Midbrain (tissue), 1 donor: ENCODE data around the gene LHX1.

Source experiments
- DNase-seq: peaks from one replicate; lab custom pipeline; 2025; lab: John Stamatoyannopoulos, UW

LHX1 gene

GRCh38 chr17:36972186-36972700 is 35.0 kb downstream of the LHX1 start:
- DNase-seq = no peak

GRCh38 chr17:36972905-36973304 is 35.6 kb downstream of the LHX1 start:
- no peak for DNase-seq

GRCh38 chr17:36975922-36976515 is 38.7 kb downstream of the LHX1 start:
- no peak for DNase-seq

- DNase-seq = no peak
Measured at GRCh38 chr17:36977066-36977465, 39.8 kb downstream of the LHX1 start.

GRCh38 chr17:36977568-36977967 is 40.3 kb downstream of the LHX1 start:
- DNase-seq = no peak

GRCh38 chr17:36978810-36979564 is 41.7 kb downstream of the LHX1 start:
- DNase-seq = no peak

GRCh38 chr17:36979565-36979941 is 42.3 kb downstream of the LHX1 start:
- DNase-seq = no peak

- no peak for DNase-seq
Measured at GRCh38 chr17:36980280-36980761, 43.0 kb downstream of the LHX1 start.

GRCh38 chr17:36983618-36984017 is 46.3 kb downstream of the LHX1 start:
- no peak for DNase-seq

- DNase-seq = no peak
Measured at GRCh38 chr17:36989173-36989572, 51.9 kb downstream of the LHX1 start.

GRCh38 chr17:36992701-36993100 is 55.4 kb downstream of the LHX1 start:
- DNase-seq = no peak

GRCh38 chr17:36993227-36993626 is 56.0 kb downstream of the LHX1 start:
- DNase-seq = no peak
